Right lobe of liver (tissue), 6 donors: ENCODE results near the gene TNS4. TPM values are rescaled to one million over a fixed set of nuclear protein-coding genes. Genes with fewer than 3 reads are reported as not detected.

Source experiments
- ATAC-seq, 4 donors: fragments of 200-7000 bp; cut with Tn5 transposase; one replicate each; pipeline ENCODE4 v1.9.1; 2020; ENCODE audit warnings: mild to moderate bottlenecking in 4 of 4, moderate library complexity in 4 of 4
- DNase-seq, 3 donors: peaks; one replicate each; pipeline ENCODE4 v3.0.0-alpha.2; 2020
- H3K27ac ChIP-seq, 3 donors: fragments of 200-600 bp; one replicate each; pipeline ENCODE4 v1.8.0; 2022
- H3K27me3 ChIP-seq, 2 donors: fragments of 200-600 bp; one replicate each; pipeline ENCODE4 v1.8.0; 2022
- H3K36me3 ChIP-seq, 4 donors: fragments of 200-600 bp; sonication (generic) in 1 of 4; one replicate each; pipeline versions ENCODE4 v1.5.1 to v1.8.0; 2017 to 2022; ENCODE audit warnings: control low read depth in 1 of 4
- H3K4me1 ChIP-seq, 4 donors: fragments of 200-600 bp; sonication (generic) in 1 of 4; one replicate each; pipeline versions ENCODE4 v1.5.1 to v1.8.0; 2017 to 2022; ENCODE audit warnings: control low read depth in 1 of 4
- H3K4me3 ChIP-seq, 3 donors: fragments of 200-600 bp; one replicate each; pipeline ENCODE4 v1.8.0; 2022
- H3K9me3 ChIP-seq, 4 donors: fragments of 200-600 bp; sonication (generic) in 1 of 4; one replicate each; pipeline versions ENCODE4 v1.5.1 to v1.8.0; 2017 to 2022; ENCODE audit warnings: control low read depth in 1 of 4
- POLR2A ChIP-seq: fragments of 450-650 bp; IDR thresholded peaks from one replicate; pipeline ENCODE4 v1.6.1; 2017; ENCODE audit warnings: antibody characterized with exemption, mild to moderate bottlenecking
- WGBS: methylation state at CpG from one replicate; pipeline ENCODE4 v1.1.6; 2018; ENCODE audit warnings: low coverage, low lambda C conversion rate; ENCODE audit not compliant: insufficient coverage; ENCODE audit errors: missing lambda C conversion rate; 5-methylcytosine and 5-hydroxymethylcytosine counted together
- intact Hi-C, 2 donors: fragments of 100-400 bp; cut with DNase I; formaldehyde crosslinking; loops; one replicate each; pipeline versions ENCODE4 v1.11.2 to v1.14.1; 2022
- total RNA-seq, 6 experiments: library from RNA; depleted of rRNA in 2 of 6; stranded (reverse); fragments of >200 nt in 2 of 6; fragmentation: NEBNext Ultra II Directional in 3 of 6; extraction: Animal tissue kit (Norgen Biotek cat#: 25700) in 3 of 6; gene quantifications; one replicate each; pipeline versions ENCODE4 v1.1.0 to v1.2.4, GENCODE V29; 2016 to 2023
- TF ChIP-seq, protein P1 (sequence below), 4 donors: fragments of 200-600 bp in 3 of 4; fragments of 450-650 bp in 1 of 4; IDR thresholded peaks; one replicate each; pipeline versions ENCODE4 v1.5.1 to v1.8.0; 2016 to 2022; ENCODE audit warnings: antibody characterized with exemption in 4 of 4, mild to moderate bottlenecking in 2 of 4
- donor health status: DM: no; HTN: yes; CAD: no.
- donor health status: DM: no; HTN: no; CAD: no.
- donor health status: DM: no; HTN: no; CAD: no.
- donor health status: DM: no; HTN: yes; CAD: no.
- donor health status: DM: no; HTN: yes; CAD: no.

Gene TNS4
- total RNA-seq, 6 experiments from 2014 or later = not detected

- no peaks in the 10 kb centered on the region for H3K27me3 ChIP-seq
- H3K27ac ChIP-seq = peak overlapping the region in 1 of 3 donors; percentile 22
- intact Hi-C loops = no loop called here
- WGBS = 72% methylated on average over 2 of the region's 3 CpGs
- TF ChIP-seq POLR2A = no peak
- TF ChIP-seq, protein P1, sequence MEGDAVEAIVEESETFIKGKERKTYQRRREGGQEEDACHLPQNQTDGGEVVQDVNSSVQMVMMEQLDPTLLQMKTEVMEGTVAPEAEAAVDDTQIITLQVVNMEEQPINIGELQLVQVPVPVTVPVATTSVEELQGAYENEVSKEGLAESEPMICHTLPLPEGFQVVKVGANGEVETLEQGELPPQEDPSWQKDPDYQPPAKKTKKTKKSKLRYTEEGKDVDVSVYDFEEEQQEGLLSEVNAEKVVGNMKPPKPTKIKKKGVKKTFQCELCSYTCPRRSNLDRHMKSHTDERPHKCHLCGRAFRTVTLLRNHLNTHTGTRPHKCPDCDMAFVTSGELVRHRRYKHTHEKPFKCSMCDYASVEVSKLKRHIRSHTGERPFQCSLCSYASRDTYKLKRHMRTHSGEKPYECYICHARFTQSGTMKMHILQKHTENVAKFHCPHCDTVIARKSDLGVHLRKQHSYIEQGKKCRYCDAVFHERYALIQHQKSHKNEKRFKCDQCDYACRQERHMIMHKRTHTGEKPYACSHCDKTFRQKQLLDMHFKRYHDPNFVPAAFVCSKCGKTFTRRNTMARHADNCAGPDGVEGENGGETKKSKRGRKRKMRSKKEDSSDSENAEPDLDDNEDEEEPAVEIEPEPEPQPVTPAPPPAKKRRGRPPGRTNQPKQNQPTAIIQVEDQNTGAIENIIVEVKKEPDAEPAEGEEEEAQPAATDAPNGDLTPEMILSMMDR (IDR thresholded peaks at IDR 0.05) = no peak
- no peaks in the 10 kb centered on the region for H3K36me3 ChIP-seq
- ATAC-seq (peak in 1 of 4 donors; percentile 3), DNase-seq (no peak)
- no peaks in the 10 kb centered on the region for H3K9me3 ChIP-seq
- peaks cover 0 to 22% (median 9%) of the 10 kb centered on the region in 4 donors for H3K4me1 ChIP-seq
- no peak overlapping the region for H3K4me3 ChIP-seq
These were observed 28.5 kb downstream of the TNS4 start for GRCh38 chr17:40472733-40473452.

DNA sequence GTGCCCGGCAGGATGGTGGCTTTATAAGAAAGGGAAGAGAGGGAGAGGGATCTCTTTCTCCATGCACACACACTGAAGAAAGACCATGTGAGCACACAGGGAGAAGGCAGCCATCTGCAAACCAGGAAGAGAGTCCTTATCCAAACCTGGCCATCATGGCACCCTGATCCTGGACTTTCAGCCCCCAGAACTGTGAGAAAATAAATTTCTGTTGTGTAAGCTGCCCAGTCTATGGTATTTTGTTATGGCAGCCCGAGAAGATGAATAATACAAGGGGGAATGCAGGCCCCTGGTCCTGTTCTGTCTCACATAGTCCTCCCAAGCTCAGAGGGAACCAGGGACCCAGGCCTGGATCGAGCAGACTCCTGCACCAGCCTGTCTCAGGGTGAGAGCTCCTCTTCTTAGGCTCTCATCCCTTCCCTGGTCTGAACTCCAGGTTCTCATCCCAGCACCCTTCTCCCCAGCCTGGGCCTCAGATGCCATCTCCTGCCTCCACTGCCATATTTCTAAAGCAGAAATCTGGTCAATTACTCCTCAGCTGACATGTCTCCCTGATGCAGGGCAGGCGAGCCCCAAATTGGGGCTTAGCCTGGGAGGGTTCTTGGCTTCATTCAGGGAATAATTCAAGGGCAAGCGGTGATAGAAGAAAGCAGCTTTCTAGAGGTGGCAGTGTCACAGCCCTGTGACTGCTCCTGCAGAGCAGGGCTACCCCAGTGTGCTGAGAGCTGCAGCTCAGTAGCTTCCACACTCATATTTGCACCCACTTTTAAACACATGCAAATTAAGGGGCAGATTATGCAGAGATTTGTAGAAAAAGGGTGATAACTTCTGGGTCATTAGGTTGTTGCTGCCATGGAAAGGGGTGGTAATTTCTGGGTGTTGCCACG, 29.3 kb downstream of the TNS4 start:
- no peaks in the 10 kb centered on the region for H3K36me3 ChIP-seq
- ATAC-seq (no peak), DNase-seq (no peak)
- TF ChIP-seq, protein P1 (IDR thresholded peaks at IDR 0.05) = no peak
- no peak for TF ChIP-seq POLR2A
- no peaks in the 10 kb centered on the region for H3K9me3 ChIP-seq
- no peak overlapping the region for H3K4me3 ChIP-seq
- intact Hi-C loops = no loop called here
- 91% methylated on average over 4 of the region's 6 CpGs for WGBS
- H3K27ac ChIP-seq = no peak overlapping the region
- peaks cover 0 to 22% (median 9%) of the 10 kb centered on the region in 4 donors for H3K4me1 ChIP-seq
- no peaks in the 10 kb centered on the region for H3K27me3 ChIP-seq

DNA sequence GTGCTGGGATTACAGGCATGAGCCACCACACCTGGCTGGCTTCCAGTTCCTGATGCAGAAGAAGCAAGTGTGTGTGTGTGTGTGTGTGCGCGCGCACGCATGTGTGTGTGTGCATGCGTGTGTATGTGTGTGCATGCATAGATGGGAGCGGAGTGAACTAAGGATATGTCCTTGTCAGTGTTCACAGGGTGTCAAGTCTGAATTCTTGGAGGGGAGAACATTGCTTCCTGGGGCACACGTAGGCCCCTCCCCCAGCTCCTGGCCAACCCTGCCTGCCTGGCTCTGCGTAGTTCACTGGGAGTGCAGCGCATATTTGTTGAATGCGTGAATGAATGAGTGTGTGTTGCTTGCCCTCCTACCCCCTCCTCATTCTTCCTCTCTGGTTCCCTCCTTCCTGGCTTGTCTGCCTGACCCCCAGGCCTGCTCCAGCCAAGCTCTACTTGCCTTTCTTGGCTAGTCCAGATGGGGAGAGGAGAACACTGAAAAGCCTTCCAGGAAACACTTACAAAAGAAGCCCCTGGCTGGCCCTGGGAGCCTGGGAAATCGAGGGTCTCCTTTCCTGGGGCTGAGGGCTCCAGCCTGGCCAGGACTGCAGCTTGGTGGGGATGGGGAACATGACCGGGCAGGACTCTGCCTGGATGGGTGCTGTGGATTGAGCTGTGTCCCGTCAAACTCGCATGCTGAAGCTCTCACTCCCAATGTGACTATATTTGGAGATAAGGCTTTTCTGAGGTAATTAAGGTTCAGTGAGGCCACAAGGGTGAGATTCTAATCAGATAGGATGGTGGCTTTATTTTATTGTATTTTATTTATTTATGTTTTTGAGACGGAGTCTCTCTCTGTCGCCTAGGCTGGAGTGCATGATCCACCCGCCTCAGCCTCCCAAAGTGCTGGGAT, 30.2 kb downstream of the TNS4 start:
- no peak for TF ChIP-seq POLR2A
- TF ChIP-seq, protein P1 (IDR thresholded peaks at IDR 0.05) = no peak
- H3K36me3 ChIP-seq = no peaks in the 10 kb centered on the region
- H3K4me1 ChIP-seq = peaks cover 0 to 22% (median 9%) of the 10 kb centered on the region in 4 donors
- intact Hi-C loops = no loop called here
- WGBS = 88% methylated on average over 11 of the region's 17 CpGs
- H3K27me3 ChIP-seq = no peaks in the 10 kb centered on the region
- no peaks in the 10 kb centered on the region for H3K9me3 ChIP-seq
- H3K27ac ChIP-seq = no peak overlapping the region
- H3K4me3 ChIP-seq = no peak overlapping the region
- ATAC-seq (peak in 1 of 4 donors; percentile 8), DNase-seq (no peak)
